ENCODE measurements around the gene ATG7.

Gene ATG7

DNA sequence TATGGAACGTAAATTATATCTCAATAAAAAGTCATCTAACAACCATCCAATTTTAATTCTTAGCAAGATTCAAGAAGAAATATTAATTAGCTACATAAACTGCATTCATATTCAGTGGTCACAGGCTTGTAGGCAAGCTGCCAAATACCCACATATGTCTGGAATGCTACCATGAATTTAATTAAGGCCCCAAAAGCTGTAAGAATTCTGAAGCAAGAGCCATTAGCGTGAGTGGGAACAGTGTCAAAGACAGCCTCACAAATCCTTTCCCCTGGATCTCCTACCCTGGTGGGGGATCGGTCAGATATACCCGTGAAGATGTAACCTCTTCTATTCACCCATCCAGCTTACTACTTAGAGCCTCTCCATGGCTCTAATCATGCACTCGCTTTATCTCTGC, 40.0 kb downstream of the ATG7 start:
- H3K27me3 ChIP-seq (ENCODE audit: insufficient read depth, insufficient read length) = no peaks in the 10 kb centered on the region
- H3K9me3 ChIP-seq (ENCODE audit: insufficient read depth, low read length) = no peaks in the 10 kb centered on the region
- H3K4me1 ChIP-seq (ENCODE audit: insufficient read depth, insufficient read length) = no peaks in the 10 kb centered on the region
- no peak overlapping the region for H3K9ac ChIP-seq (ENCODE audit: insufficient read length, low read depth)
- DNase-seq (ENCODE audit: low read depth, low spot score) = no peak
- TF ChIP-seq SUZ12 (IDR thresholded peaks at IDR 0.05; ENCODE audit: extremely low read depth, insufficient read depth, insufficient read length) (no peak), YY1 (IDR thresholded peaks at IDR 0.05; ENCODE audit: insufficient read depth, insufficient read length) (no peak), ZNF274 (IDR thresholded peaks at IDR 0.05; ENCODE audit: low read depth, low read length) (no peak)
- no peak overlapping the region for H3K4me3 ChIP-seq (ENCODE audit: insufficient read length, low read depth)
- H3K36me3 ChIP-seq (ENCODE audit: insufficient read depth, insufficient read length, low read length) = peaks cover 69% of the 10 kb centered on the region

DNA sequence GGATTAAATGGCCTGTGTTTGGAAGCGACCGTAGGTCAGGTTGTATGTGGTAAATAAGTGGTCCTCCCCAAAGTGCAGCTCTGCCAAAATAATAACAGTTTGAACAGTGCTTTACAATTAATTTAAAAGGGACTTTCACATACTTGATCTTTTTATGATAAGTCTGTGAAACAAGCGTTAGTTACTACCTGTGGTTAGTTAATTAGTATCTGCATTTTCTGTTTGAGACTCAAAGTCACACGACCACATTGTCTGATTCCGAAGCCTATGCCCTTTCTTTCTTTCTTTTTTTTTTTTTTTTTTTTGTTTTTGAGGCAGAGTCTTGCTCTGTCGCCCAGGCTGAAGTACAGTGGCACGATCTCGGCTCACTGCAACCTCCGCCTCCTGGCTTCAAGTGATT, 45.1 kb downstream of the ATG7 start:
- H3K36me3 ChIP-seq (ENCODE audit: insufficient read depth, insufficient read length, low read length) = peaks cover 57% of the 10 kb centered on the region
- TF ChIP-seq ZNF274 (IDR thresholded peaks at IDR 0.05; ENCODE audit: low read depth, low read length) = no peak
- TF ChIP-seq SUZ12 (IDR thresholded peaks at IDR 0.05; ENCODE audit: extremely low read depth, insufficient read depth, insufficient read length) = no peak
- no peak for TF ChIP-seq YY1 (IDR thresholded peaks at IDR 0.05; ENCODE audit: insufficient read depth, insufficient read length)
- no peaks in the 10 kb centered on the region for H3K4me1 ChIP-seq (ENCODE audit: insufficient read depth, insufficient read length)
- H3K4me3 ChIP-seq (ENCODE audit: insufficient read length, low read depth) = no peak overlapping the region
- no peak for DNase-seq (ENCODE audit: low read depth, low spot score)
- H3K27me3 ChIP-seq (ENCODE audit: insufficient read depth, insufficient read length) = no peaks in the 10 kb centered on the region
- no peak overlapping the region for H3K9ac ChIP-seq (ENCODE audit: insufficient read length, low read depth)
- no peaks in the 10 kb centered on the region for H3K9me3 ChIP-seq (ENCODE audit: insufficient read depth, low read length)

DNA sequence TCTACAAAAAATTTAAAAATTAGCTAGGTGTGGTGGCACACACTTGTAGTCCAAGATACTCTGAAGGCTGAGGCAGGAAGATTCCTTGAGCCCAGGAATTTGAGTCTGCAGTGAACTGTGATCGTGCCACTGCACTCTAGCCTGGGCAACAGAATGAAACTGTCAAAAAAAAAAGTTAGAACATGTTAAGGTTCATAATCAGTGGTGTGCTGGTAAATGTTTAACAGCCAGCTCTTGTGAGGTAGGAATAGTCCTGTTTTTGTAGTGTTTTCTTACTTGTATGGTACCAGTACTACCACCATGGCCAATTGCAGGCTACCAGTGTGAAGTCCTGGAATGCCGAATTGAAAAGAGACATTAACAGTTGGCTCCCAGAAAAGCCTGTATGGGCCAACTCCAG, 50.7 kb downstream of the ATG7 start:
- Histone ChIP-seq H3K36me3 (ENCODE audit: insufficient read depth, insufficient read length, low read length) (peaks cover 41% of the 10 kb centered on the region), H3K9me3 (ENCODE audit: insufficient read depth, low read length) (no peaks in the 10 kb centered on the region), H3K4me3 (ENCODE audit: insufficient read length, low read depth) (no peak overlapping the region), H3K9ac (ENCODE audit: insufficient read length, low read depth) (no peak overlapping the region), H3K4me1 (ENCODE audit: insufficient read depth, insufficient read length) (no peaks in the 10 kb centered on the region), H3K27me3 (ENCODE audit: insufficient read depth, insufficient read length) (no peaks in the 10 kb centered on the region)
- DNase-seq (ENCODE audit: low read depth, low spot score) = no peak
- no peak for TF ChIP-seq SUZ12 (IDR thresholded peaks at IDR 0.05; ENCODE audit: extremely low read depth, insufficient read depth, insufficient read length)
- no peak for TF ChIP-seq YY1 (IDR thresholded peaks at IDR 0.05; ENCODE audit: insufficient read depth, insufficient read length)
- no peak for TF ChIP-seq ZNF274 (IDR thresholded peaks at IDR 0.05; ENCODE audit: low read depth, low read length)

DNA sequence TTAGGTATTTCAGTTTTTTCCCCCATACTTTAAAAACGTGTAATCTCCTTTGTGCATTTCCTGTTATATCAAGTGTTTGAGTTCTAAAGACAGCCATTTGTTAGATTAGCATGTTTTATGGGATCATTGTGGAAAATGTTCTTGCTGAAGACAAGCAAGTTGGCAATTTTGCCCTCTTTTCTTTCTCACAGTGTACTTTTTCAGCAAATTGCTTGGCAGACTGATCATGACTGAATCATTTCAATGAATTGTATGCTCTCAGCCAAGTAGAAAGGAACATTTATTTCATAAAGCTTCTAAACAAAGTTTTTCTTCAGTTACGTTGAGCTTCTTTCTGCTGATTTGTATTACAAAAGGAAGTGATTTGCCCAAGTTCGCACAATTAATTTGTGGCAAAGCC, 51.6 kb downstream of the ATG7 start:
- TF ChIP-seq SUZ12 (IDR thresholded peaks at IDR 0.05; ENCODE audit: extremely low read depth, insufficient read depth, insufficient read length) (no peak), ZNF274 (IDR thresholded peaks at IDR 0.05; ENCODE audit: low read depth, low read length) (no peak), YY1 (IDR thresholded peaks at IDR 0.05; ENCODE audit: insufficient read depth, insufficient read length) (no peak)
- Histone ChIP-seq H3K4me1 (ENCODE audit: insufficient read depth, insufficient read length) (no peaks in the 10 kb centered on the region), H3K9ac (ENCODE audit: insufficient read length, low read depth) (no peak overlapping the region), H3K4me3 (ENCODE audit: insufficient read length, low read depth) (no peak overlapping the region), H3K9me3 (ENCODE audit: insufficient read depth, low read length) (no peaks in the 10 kb centered on the region), H3K27me3 (ENCODE audit: insufficient read depth, insufficient read length) (no peaks in the 10 kb centered on the region), H3K36me3 (ENCODE audit: insufficient read depth, insufficient read length, low read length) (peaks cover 33% of the 10 kb centered on the region)
- DNase-seq (ENCODE audit: low read depth, low spot score) = no peak

DNA sequence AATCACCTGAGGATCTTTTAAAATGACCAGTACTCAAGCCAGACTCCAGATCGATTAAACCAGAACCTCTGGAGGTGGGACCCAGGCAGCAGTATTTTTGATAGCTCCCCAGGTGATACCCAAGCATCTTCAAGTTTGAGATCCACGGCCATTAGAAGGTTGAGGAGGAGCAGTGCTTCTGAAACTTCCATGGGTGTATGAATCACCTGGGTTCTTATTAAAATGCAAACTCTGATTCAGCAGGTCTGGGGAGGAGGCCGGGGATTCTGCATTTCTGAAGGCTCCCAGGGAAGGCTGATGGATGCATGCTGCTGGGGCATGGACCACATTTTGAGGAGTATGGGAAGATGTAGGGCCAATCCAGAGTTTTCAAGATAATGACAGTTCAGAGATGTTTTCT, 55.4 kb downstream of the ATG7 start:
- peaks cover 23% of the 10 kb centered on the region for H3K36me3 ChIP-seq (ENCODE audit: insufficient read depth, insufficient read length, low read length)
- no peaks in the 10 kb centered on the region for H3K9me3 ChIP-seq (ENCODE audit: insufficient read depth, low read length)
- H3K4me3 ChIP-seq (ENCODE audit: insufficient read length, low read depth) = no peak overlapping the region
- DNase-seq (ENCODE audit: low read depth, low spot score) = no peak
- no peak overlapping the region for H3K9ac ChIP-seq (ENCODE audit: insufficient read length, low read depth)
- no peak for TF ChIP-seq SUZ12 (IDR thresholded peaks at IDR 0.05; ENCODE audit: extremely low read depth, insufficient read depth, insufficient read length)
- TF ChIP-seq YY1 (IDR thresholded peaks at IDR 0.05; ENCODE audit: insufficient read depth, insufficient read length) = no peak
- no peak for TF ChIP-seq ZNF274 (IDR thresholded peaks at IDR 0.05; ENCODE audit: low read depth, low read length)
- no peaks in the 10 kb centered on the region for H3K27me3 ChIP-seq (ENCODE audit: insufficient read depth, insufficient read length)
- no peaks in the 10 kb centered on the region for H3K4me1 ChIP-seq (ENCODE audit: insufficient read depth, insufficient read length)

DNA sequence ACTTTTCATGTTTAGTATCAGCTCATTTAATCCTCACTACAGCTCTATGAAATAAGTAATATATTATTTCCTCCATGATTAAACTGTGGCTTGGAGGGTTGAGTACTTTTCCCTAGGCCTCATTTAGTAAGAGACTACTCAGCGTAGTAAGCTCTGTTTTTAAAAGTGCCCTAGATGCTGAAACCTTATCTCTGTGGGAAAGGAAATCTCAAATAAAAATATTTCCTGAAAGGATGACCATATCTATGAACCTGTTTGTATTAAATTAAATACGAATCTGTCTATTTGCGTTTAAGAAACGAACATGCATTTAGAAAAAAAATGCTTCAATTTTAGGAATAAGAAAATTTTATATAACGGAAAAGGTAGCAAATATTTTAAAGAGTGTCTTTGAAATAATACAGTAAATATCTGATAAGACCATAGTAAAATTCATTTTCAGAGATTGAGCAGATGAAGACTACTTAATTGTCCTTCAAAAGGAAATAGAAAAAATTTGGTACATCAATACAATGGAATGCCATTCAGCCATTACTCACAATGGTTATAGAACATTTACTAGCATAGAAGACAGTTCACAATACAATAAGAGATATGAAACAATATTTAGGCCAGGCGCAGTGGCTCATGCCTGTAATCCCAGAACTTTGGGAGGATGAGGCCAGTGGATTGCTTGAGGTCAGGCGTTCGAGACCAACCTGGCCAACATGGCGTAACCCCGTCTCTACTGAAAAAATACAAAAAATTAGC, 56.2 kb downstream of the ATG7 start:
- no peak for DNase-seq (ENCODE audit: low read depth, low spot score)
- H3K9me3 ChIP-seq (ENCODE audit: insufficient read depth, low read length) = no peaks in the 10 kb centered on the region
- no peaks in the 10 kb centered on the region for H3K27me3 ChIP-seq (ENCODE audit: insufficient read depth, insufficient read length)
- no peak overlapping the region for H3K4me3 ChIP-seq (ENCODE audit: insufficient read length, low read depth)
- H3K36me3 ChIP-seq (ENCODE audit: insufficient read depth, insufficient read length, low read length) = peaks cover 27% of the 10 kb centered on the region
- TF ChIP-seq SUZ12 (IDR thresholded peaks at IDR 0.05; ENCODE audit: extremely low read depth, insufficient read depth, insufficient read length) (no peak), YY1 (IDR thresholded peaks at IDR 0.05; ENCODE audit: insufficient read depth, insufficient read length) (no peak), ZNF274 (IDR thresholded peaks at IDR 0.05; ENCODE audit: low read depth, low read length) (no peak)
- no peaks in the 10 kb centered on the region for H3K4me1 ChIP-seq (ENCODE audit: insufficient read depth, insufficient read length)
- H3K9ac ChIP-seq (ENCODE audit: insufficient read length, low read depth) = no peak overlapping the region

DNA sequence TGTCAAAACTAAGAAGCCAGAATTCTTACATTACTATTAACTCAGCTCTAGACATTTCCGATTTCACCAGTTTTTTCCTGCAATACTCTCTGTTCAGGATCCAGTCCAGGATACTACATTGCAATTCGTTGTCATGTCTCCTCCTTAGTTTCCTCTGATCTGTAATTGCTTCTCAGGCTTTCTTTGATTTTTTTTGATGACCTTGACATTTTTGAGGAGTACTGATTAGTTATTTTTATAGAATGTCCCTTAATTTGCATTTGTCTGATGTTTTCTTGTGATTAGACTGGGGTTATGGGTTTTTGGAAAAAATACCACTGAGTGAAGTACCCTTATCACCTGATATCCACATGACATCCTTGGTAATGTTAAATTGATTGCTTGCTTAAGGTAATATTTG, 57.6 kb downstream of the ATG7 start:
- Histone ChIP-seq H3K9me3 (ENCODE audit: insufficient read depth, low read length) (no peaks in the 10 kb centered on the region), H3K4me1 (ENCODE audit: insufficient read depth, insufficient read length) (no peaks in the 10 kb centered on the region), H3K4me3 (ENCODE audit: insufficient read length, low read depth) (no peak overlapping the region), H3K9ac (ENCODE audit: insufficient read length, low read depth) (no peak overlapping the region), H3K27me3 (ENCODE audit: insufficient read depth, insufficient read length) (no peaks in the 10 kb centered on the region), H3K36me3 (ENCODE audit: insufficient read depth, insufficient read length, low read length) (peaks cover 27% of the 10 kb centered on the region)
- DNase-seq (ENCODE audit: low read depth, low spot score) = no peak
- TF ChIP-seq ZNF274 (IDR thresholded peaks at IDR 0.05; ENCODE audit: low read depth, low read length) = no peak
- no peak for TF ChIP-seq YY1 (IDR thresholded peaks at IDR 0.05; ENCODE audit: insufficient read depth, insufficient read length)
- TF ChIP-seq SUZ12 (IDR thresholded peaks at IDR 0.05; ENCODE audit: extremely low read depth, insufficient read depth, insufficient read length) = no peak
